B cell (primary cell): ENCODE results near the gene CLVS2.

Experiments used
- CTCF ChIP-seq: fragments of 200-600 bp; IDR thresholded peaks from one replicate; pipeline ENCODE4 v1.8.0; 2022; ENCODE audit warnings: antibody characterized with exemption, mild to moderate bottlenecking
- EZH2 ChIP-seq: IDR thresholded peaks from 2 replicates; pipeline ENCODE4 v1.6.1; 2012; ENCODE audit warnings: borderline replicate concordance, low read depth, mild to moderate bottlenecking, moderate library complexity, low read length; ENCODE audit not compliant: insufficient read depth, poor library complexity, severe bottlenecking

GRCh38 chr6:123030282-123030681 lies 34.2 kb downstream of the CLVS2 start:
- TF ChIP-seq CTCF (no peak), EZH2 (no peak)
